Skeletal muscle satellite cell (primary cell): ENCODE data around the gene HMGCLL1.

ENCODE experiments used
- H3K27me3 ChIP-seq: 2 replicates; pipeline ENCODE4 v1.7.0; 2013; ENCODE audit warnings: low read length; ENCODE audit not compliant: control insufficient read depth, insufficient read depth
- H3K36me3 ChIP-seq: 2 replicates; pipeline ENCODE4 v1.7.0; 2013; ENCODE audit warnings: mild to moderate bottlenecking, control low read depth, low read length; ENCODE audit not compliant: insufficient read depth
- H3K4me1 ChIP-seq: 2 replicates; pipeline ENCODE4 v1.7.0; 2013; ENCODE audit warnings: low read length; ENCODE audit not compliant: control insufficient read depth, insufficient read depth
- H3K4me2 ChIP-seq: 2 replicates; pipeline ENCODE4 v1.7.0; 2013; ENCODE audit warnings: mild to moderate bottlenecking, low read length
- H3K4me3 ChIP-seq: 2 replicates; pipeline ENCODE4 v1.7.0; 2013; ENCODE audit warnings: low read length
- H3K9ac ChIP-seq: 2 replicates; pipeline ENCODE4 v1.7.0; 2013; ENCODE audit warnings: mild to moderate bottlenecking, low read depth, low read length, moderate library complexity
- H3K9me3 ChIP-seq: replicated peaks from 2 replicates; pipeline ENCODE4 v1.7.0; 2013; ENCODE audit warnings: mild to moderate bottlenecking, control low read depth, low read length

The HMGCLL1 gene

DNA sequence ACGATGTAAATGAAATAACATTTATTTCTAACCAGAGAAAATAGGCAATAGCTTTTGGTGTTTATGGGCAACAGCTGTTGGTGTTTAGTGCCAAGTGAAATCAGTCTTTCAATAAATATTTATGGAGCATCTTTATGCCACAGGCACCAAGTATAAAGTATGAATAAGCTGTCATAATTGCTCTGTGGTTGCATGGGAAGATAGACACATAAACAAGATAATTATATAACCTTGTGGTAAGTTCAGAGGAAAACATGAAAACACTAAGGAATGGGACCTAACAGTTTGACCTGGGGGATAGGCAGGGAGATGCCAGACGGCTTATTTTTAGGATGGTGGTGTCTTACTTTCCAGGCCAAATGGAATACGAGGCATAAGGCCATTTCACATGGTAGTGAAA lies 140.8 kb downstream of the HMGCLL1 start:
- Histone ChIP-seq H3K4me2 (no peak overlapping the region), H3K4me3 (no peak overlapping the region), H3K9me3 (no peaks in the 10 kb centered on the region), H3K9ac (no peak overlapping the region), H3K36me3 (no peaks in the 10 kb centered on the region), H3K27me3 (peaks cover 25% of the 10 kb centered on the region), H3K4me1 (no peaks in the 10 kb centered on the region)

DNA sequence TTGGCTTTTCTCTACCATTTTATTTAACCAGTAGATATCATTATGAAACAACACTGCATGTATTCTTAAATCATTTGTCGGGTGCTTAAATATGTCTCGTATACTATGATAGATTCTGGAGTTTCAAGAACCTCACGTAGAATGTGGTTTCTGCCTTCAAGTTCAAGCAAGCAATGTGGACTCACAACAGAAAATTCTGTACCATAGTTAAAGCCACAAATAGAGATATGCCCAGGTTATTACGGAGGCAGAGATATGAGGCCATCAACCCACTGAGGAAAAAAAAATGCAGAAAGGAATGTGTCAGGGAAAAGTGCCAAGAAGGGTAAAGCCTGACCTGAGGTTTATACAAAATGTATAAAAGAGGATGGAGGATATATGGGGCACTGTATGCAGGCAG lies 141.9 kb downstream of the HMGCLL1 start:
- H3K4me3 ChIP-seq: no peak overlapping the region
- no peaks in the 10 kb centered on the region for H3K9me3 ChIP-seq
- H3K4me2 ChIP-seq: no peak overlapping the region
- H3K9ac ChIP-seq: no peak overlapping the region
- H3K4me1 ChIP-seq: no peaks in the 10 kb centered on the region
- H3K27me3 ChIP-seq: peaks cover 21% of the 10 kb centered on the region
- no peaks in the 10 kb centered on the region for H3K36me3 ChIP-seq

DNA sequence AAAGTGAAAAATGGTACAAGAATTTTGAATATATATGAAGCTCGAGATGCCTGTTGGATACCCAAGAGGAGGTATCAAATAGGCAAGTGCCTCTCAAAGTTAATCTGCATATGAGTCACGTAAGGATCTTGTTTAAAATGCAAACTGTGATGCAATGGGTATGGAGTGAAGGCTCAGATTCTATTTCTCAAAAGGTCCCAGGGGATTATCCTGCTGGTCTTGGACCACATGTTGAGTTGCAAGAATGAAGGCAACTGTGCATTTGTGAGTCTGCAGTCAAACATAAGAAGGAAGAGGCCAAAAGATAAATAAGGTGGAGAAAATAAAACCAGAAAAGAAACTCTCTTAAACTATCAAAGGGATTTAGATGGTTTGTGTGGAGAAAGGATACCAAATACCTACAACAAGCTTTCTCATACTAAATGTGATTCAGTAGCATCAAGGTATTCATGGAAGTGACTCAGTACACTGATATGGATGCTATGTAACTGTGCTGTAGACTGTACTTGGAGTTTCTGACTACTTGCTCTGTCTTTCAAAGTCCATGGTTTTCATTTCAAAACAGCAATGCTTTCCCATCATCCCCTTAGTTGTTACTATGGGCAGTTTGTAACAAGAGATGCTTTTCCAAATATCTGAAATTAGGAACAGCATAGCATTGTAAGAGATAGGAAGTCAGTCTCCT lies 145.4 kb downstream of the HMGCLL1 start:
- Histone ChIP-seq H3K9ac (no peak overlapping the region), H3K4me2 (no peak overlapping the region), H3K4me3 (no peak overlapping the region), H3K9me3 (no peaks in the 10 kb centered on the region), H3K27me3 (peaks cover 15% of the 10 kb centered on the region), H3K36me3 (no peaks in the 10 kb centered on the region), H3K4me1 (no peaks in the 10 kb centered on the region)

DNA sequence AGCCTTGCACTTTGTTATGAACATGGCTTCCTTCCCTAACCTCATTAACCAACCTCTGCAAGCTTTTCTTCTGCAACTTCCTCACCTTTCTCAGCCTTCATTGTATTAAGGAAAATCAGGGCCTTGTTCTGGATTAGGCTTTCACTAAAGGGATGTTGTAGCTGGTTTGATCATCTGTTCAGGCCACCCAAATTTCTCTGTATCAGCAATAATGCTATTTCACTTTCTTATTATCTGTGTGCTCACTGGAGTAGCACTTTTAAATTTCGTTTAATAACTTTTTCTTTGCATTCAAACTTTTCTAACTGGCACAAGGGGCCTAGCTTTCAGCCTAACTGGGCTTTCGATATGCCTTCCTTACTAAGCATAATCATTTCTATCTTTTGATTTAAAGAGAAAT lies 155.1 kb downstream of the HMGCLL1 start:
- Histone ChIP-seq H3K4me3 (no peak overlapping the region), H3K4me1 (no peaks in the 10 kb centered on the region), H3K9ac (no peak overlapping the region), H3K36me3 (no peaks in the 10 kb centered on the region), H3K27me3 (no peaks in the 10 kb centered on the region), H3K4me2 (no peak overlapping the region), H3K9me3 (no peaks in the 10 kb centered on the region)

DNA sequence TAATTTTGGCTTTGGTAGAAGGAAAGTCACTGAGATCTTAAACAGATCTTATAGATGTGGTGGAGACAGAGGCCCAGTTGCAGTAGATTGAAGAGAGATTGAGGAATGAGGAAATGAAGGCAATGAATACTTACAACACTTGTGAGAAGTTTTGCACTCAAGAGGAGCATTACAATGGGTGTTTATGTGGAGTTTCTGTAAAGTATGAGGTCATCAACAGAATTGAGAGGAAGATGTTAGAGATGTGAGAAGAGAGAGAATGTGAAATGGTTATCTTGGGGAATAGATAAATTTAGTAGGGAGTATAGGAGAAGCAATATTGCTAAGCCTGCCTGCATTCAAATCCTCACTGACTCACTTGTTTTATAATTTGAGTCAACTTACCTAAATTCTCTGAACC lies 168.3 kb downstream of the HMGCLL1 start:
- no peak overlapping the region for H3K9ac ChIP-seq
- no peaks in the 10 kb centered on the region for H3K36me3 ChIP-seq
- no peaks in the 10 kb centered on the region for H3K9me3 ChIP-seq
- H3K4me2 ChIP-seq: no peak overlapping the region
- no peaks in the 10 kb centered on the region for H3K27me3 ChIP-seq
- no peaks in the 10 kb centered on the region for H3K4me1 ChIP-seq
- no peak overlapping the region for H3K4me3 ChIP-seq

DNA sequence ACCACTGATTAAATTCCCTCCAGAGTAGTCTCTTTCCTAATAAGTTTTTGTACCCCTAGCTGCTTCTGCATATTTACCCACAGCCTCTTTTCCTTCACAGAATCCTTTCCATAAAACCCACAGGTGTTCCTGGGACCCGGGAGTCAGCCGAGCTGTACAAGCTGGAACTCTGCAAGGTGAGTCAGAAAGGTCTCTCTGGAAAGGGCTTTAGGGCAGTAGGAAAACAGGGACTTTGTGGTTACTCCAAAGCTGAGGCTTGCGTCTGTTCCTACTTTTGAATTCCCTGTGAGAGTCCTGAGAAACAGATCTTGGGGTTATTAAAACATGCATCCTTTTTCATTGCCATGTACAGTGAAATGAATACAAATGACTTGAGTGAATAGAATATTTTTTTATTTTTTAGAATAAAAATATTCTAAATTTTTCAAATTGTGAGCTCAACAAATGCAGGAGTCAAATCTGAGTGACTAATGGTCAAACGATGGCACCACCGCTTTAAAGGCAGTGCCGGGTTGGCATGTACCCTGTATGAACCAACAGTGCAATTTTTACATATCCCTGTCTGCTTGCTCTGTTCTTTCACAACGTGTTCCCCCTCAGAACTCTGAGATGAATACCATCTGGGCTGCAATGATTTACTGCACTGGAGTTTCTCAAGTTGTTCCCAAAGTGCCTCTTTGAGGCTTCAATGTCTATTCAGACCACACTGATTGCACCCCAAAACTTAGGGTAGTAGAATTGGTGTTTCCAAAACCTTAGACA lies 173.3 kb downstream of the HMGCLL1 start:
- Histone ChIP-seq H3K27me3 (no peaks in the 10 kb centered on the region), H3K4me1 (no peaks in the 10 kb centered on the region), H3K9me3 (no peaks in the 10 kb centered on the region), H3K4me3 (no peak overlapping the region), H3K36me3 (no peaks in the 10 kb centered on the region), H3K9ac (no peak overlapping the region), H3K4me2 (no peak overlapping the region)

DNA sequence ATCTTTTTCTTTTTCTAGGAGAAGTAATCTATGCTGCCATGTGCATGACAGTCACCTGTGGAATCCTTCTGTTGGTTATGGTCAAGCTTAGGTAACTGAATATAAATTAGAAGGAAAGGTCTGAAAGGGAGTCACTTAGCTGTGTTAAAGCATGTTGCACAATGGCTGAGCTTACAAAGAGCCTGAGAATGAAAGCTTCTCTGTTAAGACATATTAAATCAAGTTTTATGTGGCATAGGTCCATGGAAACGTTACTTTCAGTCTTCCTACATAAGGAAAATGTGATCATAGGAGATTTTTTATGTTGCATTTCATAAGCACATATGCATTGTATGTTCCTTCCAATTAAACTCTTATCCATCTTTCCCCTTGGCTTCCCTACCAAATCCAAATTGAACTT lies 179.6 kb downstream of the HMGCLL1 start:
- Histone ChIP-seq H3K4me1 (no peaks in the 10 kb centered on the region), H3K4me3 (no peak overlapping the region), H3K9ac (no peak overlapping the region), H3K9me3 (no peaks in the 10 kb centered on the region), H3K4me2 (no peak overlapping the region), H3K36me3 (no peaks in the 10 kb centered on the region), H3K27me3 (peaks cover 6% of the 10 kb centered on the region)

DNA sequence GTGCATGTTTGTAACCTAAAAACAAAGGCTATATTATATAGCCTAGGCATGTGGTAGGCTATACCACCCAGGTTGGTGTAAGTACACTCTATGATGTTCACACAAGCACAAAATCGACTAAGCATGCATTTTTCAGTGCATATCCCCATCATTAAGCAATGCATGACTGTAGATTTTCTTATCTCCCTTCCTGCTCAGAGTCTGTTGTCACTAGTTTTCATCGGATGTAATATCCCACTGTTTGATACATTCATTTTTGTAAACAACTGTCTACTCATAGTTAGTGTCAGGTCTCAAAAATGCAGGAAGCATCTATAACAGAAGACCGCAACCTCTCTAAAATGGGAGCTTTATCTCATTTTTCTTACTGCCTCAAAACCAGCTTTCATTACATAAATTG lies 181.0 kb downstream of the HMGCLL1 start:
- H3K36me3 ChIP-seq: no peaks in the 10 kb centered on the region
- no peak overlapping the region for H3K9ac ChIP-seq
- H3K4me1 ChIP-seq: no peaks in the 10 kb centered on the region
- H3K9me3 ChIP-seq: no peaks in the 10 kb centered on the region
- H3K4me2 ChIP-seq: no peak overlapping the region
- no peak overlapping the region for H3K4me3 ChIP-seq
- peaks cover 6% of the 10 kb centered on the region for H3K27me3 ChIP-seq

DNA sequence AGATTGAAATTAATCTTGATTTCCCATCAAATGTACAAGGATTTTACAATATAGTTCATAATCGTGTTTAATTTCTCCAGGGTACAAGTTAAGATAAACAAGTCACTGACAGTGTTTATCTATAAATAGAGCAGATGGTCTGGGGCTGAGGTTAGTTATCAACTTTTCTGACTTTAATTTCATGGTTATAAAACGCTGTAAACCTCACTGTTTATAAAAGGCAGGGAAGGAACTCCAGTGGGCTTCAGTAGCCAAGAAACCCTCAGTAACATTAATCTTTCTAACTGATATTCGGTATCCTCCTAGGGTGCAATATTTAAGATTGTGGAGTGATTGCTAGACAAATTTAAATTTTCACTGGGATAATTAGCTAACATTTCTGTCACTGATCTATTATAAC lies 183.1 kb downstream of the HMGCLL1 start:
- Histone ChIP-seq H3K4me2 (no peak overlapping the region), H3K36me3 (no peaks in the 10 kb centered on the region), H3K9ac (no peak overlapping the region), H3K9me3 (no peaks in the 10 kb centered on the region), H3K4me3 (no peak overlapping the region), H3K4me1 (no peaks in the 10 kb centered on the region), H3K27me3 (peaks cover 6% of the 10 kb centered on the region)

DNA sequence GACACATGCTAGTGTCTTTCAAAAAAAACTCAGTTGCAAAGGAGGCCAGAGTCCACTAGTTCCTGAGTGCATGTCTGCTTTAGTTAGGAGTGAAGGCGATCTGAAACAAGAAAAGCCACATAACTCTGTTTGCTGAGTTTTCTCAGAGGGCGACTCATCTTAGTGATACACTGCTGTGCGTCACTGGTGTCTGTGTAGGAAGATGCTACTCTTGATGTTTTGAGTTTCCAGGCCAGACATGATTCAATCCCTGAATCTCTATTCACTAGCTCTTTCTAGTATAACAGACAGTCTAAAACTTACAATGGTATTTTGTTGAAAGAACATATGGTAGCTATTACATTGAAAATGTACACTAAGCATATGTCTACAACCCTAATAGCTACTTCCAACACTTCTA lies 190.8 kb downstream of the HMGCLL1 start:
- Histone ChIP-seq H3K4me2 (no peak overlapping the region), H3K36me3 (no peaks in the 10 kb centered on the region), H3K9ac (no peak overlapping the region), H3K4me3 (no peak overlapping the region), H3K9me3 (no peaks in the 10 kb centered on the region), H3K27me3 (peaks cover 5% of the 10 kb centered on the region), H3K4me1 (no peaks in the 10 kb centered on the region)
